GM10847 (cell line): ENCODE data around the gene CTBP1.

Source experiments
- POLR2A ChIP-seq: IDR thresholded peaks from 2 replicates; pipeline ENCODE4 v1.6.1; 2011; ENCODE audit not compliant: insufficient read length; ENCODE audit errors: extremely low read depth

CTBP1 gene

DNA sequence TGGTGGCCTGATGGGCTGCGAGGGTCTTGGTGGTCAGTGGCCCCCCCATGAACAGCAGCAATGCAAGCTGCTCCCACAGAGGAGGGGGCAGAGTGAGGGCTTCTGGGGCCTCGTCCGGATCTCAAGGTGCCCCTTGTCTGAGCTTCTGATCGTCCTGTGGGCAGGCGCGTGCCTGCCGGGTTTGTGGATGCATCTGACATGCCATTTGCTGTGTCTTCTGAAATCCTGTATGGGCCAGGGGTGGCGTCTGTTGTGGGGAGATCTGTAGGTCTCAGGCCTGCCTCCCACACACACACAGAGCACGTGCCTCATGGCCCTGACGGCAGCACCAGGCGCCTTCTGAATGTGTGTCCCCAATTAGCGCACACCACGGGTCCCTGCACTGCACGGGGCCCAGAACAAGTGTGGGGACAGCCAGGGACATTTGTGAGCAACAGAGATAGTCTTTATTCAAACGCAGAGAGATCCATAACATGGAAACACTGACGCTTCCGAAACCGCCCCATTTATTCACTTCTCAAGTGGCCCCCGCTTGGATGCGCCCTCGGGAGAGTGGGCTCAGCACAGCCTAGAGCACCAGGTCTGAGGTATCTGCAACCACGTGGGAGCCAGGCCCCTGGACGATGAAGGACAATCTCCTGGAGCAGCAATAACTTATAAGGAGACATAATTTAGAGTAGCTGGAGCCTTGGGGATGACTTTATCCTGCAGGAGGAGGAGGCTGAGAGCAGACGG, 82.3 kb downstream of the CTBP1 start:
- no peak for TF ChIP-seq POLR2A

DNA sequence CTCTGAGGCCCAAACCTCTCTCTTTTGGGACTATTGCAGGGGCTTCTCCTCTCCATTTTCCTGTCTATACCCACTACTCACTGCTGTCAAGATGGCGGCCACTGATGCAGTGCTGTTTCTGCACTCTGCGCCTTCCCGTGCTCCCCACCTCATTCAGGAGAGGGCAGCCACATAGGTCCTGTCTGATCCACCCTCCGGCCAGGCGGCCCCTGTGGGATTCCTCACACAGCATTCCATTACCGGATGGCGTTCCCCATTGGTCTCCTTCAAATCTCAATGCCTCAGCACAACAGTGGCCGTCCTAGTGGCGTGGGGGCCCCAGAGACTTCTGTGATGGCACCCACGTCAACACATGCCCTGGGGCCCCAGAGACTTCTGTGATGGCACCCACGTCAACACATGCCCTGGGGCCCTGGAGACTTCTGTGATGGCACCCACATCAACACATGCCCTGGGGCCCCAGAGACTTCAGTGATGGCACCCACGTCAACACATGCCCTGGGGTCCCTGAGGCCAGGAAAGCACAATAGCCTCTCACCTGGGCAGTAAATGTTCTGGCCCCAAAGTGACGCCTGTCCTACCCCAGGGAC, 83.9 kb downstream of the CTBP1 start:
- TF ChIP-seq POLR2A = no peak

DNA sequence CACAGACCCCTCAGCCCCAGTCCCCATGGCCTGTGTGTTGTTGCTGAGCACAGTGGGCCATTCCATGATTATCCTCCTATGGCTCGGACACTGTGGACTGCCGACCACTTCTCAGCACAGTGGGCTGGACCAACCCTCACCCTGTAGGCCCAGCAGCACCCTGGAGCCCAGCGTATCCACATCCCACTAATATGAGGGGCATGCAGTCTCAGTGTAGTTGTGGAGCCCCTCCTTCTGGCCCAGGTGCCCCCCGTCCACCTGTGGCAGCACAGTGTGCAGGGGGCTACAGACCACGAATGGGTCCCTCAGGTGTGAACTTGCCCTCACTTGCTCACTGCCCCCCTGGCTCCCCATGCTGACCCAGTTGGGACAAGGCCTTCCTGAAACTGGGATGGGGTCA, 84.5 kb downstream of the CTBP1 start:
- no peak for TF ChIP-seq POLR2A

- TF ChIP-seq POLR2A = no peak
These were observed 84.9 kb downstream of the CTBP1 start for GRCh38 chr4:1164040-1164439.
